HG03175 (cell line): ENCODE data around the gene H2BK1.

Experiments
- ATAC-seq: cut with Tn5 transposase; IDR thresholded peaks from one replicate; pipeline ENCODE4 v1.9.1; 2021; ENCODE audit warnings: mild to moderate bottlenecking, moderate library complexity; ENCODE audit not compliant: unreplicated experiment

Gene H2BK1

DNA sequence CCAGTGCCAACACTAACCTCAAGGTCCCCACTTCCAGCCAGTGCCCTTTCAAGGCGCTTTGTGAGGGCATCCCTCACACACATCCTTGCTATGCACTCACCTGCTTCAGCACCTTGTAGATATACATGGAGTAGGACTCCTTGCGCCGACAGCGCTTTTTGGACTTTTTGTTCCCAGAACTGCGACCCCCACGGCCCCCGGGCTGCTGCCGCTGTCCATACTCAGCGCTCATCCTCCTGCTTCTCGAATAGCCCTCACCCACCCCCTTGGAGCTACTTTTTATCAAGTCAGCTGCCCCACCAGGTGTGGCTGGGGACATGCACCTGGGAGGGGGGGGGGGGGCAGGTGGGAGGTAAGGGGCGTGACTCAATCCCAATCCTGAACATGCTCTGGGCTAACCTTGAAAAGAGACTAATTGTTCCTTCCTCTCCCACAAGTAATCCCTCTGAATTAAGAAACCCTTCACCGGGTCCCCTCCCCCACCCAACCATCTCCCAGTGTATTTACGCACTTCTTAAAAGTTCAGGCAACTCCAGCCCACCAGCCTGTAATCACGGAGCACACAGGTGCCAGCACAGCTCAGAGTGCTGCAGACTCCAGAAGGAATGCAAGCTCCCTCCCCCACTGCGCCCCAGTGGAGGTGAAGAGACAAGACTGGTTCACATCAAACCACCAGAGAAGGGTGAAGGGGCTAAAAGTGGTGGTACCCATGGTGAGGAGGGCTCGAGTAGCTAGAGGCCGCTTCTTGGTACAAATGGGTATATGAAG is at the start of gene H2BK1:
Gene H2BK1 (minus strand): TSS at position 402 of the 768 bp plus-strand sequence. CDS start 170 bp downstream, at position 232.
- ATAC-seq, result no peak

DNA sequence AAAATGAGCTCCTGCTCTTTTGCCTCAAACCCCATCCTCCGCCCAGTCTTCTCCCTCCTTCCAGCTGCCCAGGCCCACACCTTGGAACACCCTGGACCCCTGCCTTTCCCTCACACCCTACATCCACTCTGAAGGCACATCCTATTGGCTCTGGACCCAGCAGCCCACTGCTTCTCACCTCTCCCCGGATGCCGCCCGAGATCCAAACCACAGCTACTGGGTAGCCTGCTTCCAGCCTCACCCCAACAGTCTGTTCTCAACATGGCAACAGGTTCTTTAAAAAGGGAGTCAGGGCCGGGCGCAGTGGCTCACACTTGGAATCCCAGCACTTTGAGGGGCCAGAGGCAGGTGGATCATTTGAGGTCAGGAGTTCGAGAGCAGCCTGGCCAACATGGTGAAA is 47.7 kb upstream of the H2BK1 start:
- ATAC-seq, result no peak

DNA sequence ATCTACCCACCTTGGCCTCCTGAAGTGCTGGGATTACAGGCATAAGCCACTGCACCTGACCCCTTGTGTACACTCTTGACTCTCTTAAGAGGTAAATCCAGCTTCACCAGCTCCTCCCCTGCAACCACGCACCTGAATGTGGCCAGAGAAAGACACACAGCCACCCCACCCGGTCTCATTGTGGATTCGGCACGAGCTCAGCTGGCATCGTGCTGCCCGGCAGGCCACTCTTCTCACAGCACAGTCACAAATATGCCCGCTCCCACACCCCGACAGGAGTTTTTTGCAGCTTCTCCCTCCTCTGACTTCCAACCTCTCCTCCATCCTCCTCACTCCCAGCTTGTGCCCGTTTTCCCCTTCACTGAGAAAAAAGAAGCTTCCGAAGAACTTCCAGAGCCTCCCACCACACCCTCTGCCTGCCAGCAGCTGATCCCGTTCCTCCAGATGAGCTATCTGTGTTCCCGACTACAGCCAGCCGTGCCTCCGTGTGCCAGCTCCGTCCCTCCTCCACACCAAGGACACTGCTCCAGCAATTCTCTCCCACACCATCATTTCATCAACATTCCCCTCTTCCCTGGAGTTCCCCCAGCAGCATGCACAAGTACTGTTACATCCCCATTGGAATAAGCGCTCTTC is 46.2 kb upstream of the H2BK1 start:
- no peak for ATAC-seq

DNA sequence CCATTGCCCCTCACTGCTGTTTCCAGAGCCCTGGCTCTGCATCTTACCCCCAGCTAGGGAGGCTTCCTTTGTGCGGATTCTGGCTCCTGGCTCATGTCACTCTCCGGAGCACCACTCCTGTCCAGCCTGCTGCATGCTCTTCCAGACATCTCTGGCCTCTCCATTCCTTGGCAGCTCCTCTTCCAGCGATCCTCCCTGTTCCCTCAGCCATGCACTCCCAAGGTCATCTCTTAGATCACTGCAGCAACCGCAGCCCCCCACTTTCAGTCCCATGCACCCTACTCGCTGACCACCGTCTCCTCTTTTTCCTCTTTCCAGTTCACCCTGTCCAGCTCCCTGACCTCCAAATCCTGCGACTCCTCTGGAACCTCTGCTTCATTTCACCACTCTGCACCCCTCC is 45.1 kb upstream of the H2BK1 start:
- no peak for ATAC-seq

DNA sequence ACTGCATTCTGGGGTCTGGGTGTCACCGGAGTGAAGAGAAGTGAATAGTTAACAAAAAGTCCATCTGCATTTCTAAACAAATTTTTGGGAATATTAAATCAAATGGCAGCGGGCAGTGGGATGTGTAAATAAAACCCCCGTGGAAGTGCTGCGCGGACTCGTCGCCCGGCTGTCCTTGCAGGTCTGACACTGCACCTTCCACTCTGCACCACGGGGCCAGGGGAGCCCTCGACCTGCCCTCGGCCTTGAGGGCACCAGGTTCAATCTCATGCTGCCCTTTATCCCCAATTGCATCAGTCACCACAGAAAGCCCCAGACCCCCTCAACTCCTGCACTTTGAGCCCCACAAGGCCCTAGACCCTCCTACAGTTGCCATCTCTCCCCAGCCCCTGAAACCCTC is 44.6 kb upstream of the H2BK1 start:
- ATAC-seq, result no peak

DNA sequence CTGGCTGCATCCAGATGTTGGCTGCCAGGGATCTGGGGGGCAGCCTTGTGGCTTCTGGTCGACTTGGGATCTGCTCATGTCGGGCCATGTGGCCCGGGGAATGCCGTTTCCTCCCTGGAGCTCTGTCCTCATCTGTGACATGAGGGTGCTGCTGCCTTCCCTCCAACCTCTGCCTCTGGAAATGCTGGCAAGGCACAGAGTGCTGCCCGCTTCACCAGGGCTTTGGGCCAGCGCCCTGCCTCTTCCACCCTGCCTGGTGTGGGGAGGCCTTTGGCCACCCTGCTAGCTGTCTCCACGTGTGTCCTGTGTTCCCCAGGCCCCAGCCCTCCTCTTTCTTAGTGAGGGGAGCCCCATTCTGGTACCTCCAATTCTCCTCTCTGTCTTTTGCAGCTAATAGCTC is 44.0 kb upstream of the H2BK1 start:
- ATAC-seq, result no peak

DNA sequence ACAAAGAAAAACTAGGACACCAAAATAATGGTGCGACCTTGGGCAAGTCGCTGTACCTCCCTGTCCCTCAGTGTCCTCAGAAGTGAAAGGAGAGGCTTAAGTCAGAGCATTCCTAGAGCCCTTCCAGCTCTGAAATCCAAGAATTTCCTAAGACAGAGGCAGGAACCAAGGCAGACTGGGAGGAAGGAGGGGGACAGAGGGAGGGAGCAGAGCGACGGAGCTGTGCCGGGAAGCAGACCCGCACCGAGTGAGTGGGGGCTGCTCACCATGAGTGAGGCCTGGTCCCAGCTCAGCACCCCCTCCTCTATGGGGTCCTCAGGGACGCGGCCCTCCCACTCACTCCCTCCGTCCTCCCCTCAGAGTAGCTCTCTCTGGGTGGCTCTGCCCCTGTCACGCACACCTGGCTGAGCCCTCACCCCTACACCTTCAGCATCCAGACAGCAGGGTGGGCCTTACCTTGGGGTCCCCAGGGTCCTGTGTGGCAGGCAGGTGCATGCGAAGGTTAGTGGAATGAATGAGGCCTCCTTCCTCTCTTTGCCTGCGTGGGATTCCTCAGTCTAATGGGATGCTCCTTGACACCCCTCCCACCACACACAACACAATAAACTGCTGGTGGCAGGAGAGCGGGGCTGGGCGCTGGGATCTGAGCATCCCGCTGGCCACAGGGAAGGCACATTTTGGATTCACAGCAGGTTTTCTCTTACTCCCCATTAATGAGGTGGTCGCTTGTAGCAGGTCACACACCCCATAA is 42.8 kb upstream of the H2BK1 start:
- no peak for ATAC-seq

DNA sequence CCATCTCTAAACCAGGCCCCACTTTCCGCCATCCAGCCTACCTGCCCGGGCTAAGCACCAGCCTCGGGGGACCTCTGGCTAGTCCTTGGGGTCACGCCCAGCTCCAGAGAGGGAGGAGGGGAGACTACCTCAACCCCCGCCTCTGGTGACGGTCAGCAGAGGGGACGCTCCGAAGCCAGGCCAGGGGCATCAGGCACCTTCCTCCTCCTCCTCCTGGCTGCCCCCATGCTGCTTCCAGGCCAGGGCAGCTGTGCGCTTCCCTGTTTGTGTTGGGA is 42.2 kb upstream of the H2BK1 start:
- ATAC-seq, result no peak

DNA sequence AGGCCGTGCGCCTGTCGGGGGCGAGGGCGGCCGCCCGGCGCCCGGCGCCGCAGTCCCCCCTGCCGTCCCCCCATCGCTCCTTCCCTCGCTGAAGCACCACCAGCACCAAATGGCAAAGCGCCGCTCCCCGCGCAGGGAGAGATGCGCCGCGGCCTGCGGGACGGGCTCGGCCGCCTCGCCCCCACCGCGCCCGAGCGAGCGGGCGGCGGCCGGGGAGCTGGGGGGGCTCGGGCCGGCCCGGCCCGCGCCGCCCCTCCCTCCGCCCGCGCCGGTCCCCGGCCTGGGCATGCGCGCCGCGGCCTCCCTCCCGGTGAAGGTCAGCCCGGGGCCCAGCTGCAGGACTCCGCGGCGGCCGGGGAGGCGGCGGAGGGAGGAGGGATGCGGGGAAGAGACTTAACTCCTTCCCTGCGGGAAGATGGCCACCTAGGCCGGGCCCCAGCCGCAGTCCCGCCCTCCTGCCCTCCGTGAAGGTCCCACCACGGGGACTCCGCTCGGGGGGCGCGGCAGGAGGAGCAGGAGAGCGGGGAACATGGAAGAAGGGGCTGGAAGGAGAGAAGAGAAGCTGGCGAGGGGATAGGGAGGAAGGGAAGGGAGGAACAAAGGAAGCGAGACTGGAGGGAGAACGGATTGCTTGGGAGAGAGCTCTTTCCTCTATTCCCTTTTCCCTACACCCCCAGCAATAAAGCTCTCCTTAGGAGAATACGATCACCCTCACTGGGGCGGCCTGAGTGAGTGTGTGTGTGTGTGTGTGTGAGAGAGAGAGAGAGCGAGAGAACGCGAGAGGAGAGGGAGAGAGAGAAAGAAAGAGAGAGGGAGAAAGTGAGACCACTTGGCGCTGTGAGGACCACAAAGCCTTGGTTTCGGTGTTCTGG is 41.6 kb upstream of the H2BK1 start:
- ATAC-seq, result no peak

DNA sequence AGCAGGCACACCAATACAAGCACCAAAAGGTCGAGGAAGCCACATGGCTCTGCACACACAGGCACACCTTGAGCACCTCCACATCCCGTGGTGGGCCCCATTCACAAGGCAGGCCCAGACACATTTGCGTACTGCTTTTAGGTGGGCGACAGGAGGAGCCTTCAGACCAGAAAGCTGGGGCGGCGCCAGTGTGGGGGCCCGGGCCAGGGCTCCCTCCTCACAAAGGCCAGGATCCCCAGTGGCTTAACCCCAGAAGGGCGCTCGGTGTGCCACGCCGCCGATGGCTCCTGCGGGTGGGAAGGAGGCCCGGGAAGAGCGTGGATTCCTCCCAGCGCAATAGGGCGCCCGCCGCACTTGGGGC is 41.0 kb upstream of the H2BK1 start:
- ATAC-seq, result no peak

DNA sequence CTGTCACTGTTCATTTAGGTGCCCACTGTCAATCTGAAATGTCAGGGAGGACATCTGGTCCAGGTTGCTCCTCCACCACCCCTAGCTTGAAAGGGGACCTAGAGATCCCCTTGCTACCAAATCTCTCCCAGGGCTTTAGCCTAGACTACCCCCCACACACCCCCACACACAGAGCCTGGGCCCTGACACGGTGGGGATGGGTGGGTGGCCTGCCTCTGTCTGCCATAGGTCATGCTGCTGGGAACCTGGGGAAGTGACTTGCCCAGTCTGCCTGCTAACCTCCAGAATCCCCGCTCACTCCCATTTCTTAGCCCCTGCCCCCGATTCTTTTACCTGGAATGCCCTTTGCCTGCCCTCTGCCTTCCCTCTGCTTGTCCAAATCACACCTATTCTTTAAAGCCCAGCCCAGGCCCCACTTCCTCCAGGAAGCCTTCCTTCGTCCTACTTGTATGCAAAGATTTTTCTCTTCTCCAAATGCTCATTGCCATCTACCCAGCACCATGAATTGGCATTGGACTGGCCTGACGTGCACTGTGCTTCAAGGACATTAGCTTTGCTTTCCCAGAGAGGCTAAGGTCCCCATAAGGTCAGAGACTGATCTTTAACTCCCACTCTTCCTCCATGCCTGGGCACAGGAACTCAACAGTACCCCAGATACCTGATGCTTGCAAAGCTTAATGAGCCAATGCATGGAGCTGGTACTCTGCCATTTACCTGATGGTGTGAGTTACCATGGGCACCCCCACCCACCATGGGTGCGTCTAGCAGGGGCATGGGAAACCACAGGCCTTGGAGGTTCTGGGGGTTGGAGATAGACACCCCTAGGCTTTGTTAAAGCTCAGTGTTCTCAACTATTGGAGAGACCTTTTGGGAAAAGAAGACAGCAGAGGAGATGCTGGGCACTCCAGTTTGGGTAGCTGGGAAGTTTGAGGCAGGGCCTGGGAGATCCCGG is 40.2 kb upstream of the H2BK1 start:
- ATAC-seq, result no peak

DNA sequence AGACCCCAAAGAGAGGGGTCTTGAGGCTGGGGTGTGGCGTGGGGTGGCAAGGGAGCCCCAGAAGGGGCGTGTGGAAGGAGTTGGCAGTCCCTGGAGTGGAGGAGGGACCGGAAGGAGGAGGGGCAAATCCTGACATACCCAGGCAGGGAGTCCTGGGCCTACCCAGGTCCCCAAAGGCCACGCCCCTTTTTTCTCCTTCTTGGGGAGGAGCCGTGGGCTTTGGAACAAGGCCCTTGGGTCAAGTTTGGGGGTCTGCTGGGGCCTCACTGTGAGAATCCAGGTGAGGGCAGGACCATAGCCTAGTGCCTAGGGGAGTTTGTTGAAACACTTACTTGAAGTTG is 39.4 kb upstream of the H2BK1 start:
- ATAC-seq, result no peak

DNA sequence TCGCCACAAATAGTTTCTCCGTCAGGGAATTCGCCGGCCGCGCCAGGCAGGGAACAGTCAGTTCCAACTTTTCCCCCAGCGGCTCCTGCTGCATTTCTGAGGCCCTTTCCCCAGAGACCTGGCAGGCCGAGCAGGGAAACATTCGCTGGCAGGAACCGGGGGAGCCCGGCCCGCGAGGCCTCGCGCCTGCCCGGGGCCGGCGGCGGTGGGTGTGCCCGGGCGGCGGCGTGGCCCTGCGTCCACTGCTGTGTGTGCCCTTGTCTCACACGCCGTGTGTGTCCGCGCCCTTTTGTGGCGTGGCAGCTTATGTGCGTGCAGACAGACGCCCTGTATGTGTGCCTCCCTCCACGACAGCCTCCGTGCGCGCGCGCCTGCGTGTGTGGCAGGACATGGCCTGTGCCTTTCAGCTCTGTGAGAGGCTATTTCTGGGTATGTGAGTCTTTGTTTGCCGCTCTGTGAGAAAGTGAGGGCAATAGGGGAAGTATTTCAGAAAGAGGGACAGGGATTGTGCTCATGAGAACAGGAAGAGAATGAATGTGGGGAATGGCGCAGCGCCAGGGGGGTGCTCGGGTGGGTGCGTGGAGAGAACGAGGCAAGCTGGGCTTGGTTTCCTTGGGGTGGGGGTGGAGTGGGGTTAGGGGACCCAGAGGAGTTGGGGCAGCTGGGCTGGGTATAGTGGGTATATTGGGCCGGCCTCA is 38.9 kb upstream of the H2BK1 start:
- ATAC-seq, result no peak

DNA sequence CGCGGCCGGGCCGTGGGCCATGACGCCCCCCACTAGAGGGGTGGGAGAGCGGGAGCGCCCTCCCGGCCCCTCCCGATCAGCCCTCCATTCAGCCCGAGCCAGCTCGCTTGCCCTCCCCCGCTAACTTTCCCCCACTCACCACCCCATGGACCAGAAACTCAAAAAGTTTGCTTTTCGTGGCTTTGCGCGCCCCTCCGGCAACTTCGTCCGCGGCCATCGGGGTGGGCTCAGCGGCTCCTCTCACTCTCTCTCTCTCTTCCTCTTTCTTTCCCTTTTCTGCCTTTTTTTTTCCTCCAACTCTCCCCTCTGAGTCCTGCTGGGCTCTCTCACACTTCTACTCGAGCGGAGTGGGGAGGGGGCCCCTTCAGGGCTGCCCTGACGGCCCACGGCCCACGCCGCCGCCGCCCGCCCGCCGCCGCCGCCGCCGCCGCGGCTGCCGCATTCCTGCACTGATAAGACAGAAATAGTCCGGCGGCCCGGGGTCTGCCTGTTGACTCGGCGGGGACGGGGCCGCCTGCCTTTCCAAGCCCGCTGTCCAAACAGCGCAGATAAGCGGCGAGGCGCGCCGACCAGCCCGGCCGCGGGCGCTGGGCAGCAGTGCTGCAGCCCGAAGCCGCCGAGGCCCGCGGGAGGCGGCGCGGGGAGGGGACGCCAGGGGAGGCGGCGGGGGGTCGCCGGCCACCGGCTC is 38.2 kb upstream of the H2BK1 start, which contains the start of gene SMARCD3:
Gene SMARCD3 (minus strand): TSS at position 349 of the 688 bp plus-strand sequence. CDS start 132 bp downstream, at position 217.
- no peak for ATAC-seq

DNA sequence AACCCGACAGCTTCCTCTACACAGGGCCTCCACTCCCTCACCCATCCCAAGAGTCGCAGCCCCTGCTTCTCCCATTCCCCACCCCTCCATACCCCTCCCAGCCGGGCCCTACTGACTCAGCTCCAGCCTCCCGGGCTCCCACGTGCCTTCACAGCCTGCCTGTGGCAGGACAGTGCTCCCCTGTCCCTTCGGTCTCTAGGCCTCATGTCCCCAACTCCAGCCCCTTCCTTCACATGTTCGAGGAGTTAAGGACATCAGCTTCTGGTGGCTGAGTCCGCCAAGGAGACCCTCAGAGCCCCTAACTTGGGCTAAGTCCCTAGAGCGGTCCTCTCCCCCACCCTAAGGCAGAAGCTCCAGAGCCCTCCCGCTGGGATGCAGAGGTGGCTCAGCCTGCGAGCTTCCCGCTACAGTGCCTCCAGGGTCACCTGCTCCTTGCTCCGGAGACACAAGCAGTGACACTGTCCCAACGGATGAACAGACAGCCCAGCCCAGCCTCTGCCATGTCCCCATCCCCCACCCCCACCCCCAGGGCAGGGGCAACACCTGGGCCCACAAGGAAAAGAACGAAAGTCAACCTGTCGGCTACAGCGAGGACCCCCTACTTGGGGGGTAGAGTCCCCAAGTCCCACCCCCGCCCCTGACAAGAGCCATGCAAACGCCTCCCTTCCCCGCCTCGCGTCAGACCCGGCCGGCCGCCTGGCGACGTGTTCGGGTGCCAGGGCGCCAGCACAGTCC is 37.5 kb upstream of the H2BK1 start:
- ATAC-seq, result no peak

DNA sequence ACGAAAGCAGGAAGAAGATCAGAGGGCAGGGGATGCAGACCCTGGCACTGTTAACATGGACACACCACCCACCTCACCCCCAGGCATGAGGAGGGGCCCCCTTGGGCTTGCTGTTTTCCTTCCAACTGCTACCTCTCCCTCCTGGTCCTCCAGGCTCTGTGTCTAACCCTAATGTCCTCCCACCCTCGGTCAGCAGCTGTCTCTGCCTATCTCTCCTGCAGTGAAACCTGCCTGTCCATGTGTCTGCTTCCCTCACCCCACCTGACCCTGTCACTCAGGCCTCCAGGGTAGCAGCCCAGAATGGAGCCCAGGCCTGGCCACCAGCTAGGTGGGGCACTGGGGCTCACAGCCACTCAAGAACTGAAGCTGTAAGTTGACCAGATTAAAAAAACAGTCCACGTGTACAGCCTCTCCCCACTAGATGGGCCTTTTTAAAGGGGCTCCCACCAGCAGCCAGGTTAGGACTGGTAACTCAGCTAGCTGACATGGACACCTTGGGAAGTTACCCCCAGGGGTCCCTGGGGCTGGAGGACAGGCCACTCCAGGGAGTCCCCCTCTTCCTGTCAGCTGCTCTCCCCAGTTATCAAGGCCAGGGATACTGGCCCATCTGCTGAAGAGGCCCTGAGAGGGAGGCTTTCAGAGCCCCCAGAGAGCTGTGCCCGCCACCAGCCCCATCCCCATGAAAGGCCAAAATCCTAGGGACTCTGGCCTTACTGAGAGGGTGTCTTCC is 36.7 kb upstream of the H2BK1 start:
- no peak for ATAC-seq

DNA sequence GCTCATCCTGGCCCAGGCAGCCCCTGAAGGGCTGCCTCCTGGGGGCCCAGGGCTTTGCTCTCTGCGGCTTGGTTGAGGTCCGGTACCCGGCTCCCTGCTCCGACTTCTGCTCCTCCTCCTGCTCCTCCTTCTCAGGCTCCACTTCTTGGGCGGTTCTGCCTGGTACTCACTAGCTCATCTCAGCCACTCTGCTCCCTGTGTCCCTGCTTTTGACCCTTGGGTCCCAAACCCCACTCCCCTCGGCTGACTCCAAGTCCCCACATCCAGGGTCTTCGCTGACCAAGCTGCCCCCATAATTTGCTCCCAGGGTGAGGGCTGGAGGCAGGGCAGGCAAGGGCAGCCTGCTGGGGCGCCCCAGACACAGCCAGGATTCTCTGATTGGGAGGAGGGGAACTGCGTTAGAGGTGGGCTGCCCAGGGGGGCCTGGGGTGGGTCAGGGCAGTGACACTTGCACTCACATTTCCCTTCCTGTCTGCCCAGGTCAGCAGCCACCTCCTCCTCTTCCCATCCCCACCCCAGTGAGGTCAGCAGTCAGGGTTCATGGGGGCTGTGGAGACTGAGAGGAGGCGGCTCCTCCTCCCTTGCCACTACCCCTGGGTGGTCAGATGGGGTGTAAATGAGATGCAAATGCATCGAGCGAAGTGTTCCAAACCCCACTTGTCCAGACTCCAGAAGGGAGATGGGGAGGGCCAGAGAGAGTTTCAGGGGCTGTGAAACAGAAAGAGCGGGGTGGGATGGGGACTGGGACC is 36.0 kb upstream of the H2BK1 start:
- ATAC-seq, result no peak
